Vagina (tissue), 2 donors: ENCODE measurements around the gene TRIM3.

Source experiments
- POLR2A ChIP-seq, 2 donors: fragments of 450-650 bp; IDR thresholded peaks; one replicate each; pipeline ENCODE4 v1.6.1; 2017; ENCODE audit warnings: antibody characterized with exemption in 2 of 2, mild to moderate bottlenecking in 2 of 2, moderate library complexity in 2 of 2
- TF ChIP-seq, protein P1 (sequence below), 3 experiments: fragments of 450-650 bp in 2 of 3; fragments of 200-600 bp in 1 of 3; sonication (generic) in 1 of 3; IDR thresholded peaks; one replicate each; pipeline ENCODE4 v1.5.1; 2017 to 2019; ENCODE audit warnings: antibody characterized with exemption in 3 of 3, mild to moderate bottlenecking in 2 of 3, moderate library complexity in 2 of 3

DNA sequence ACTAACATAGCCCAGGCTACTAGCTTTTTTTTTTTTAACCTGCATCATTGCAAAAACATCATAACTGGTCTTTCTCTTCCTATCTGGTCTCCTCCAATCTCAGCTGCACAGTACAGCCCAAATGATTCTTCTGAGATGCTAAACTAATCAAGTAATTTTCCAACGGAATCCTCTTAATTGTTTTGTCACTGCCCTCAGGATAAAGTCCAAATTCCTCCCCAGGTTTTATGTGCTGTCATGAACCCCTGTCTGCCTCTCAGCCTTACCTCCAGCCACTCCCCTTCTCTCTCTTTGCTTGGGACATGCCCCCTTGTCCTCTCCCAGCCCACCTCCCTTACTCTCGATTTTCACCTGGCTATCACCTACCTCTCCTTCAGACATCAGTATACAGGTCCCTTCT is 67.4 kb downstream of the TRIM3 start:
- TF ChIP-seq POLR2A (IDR thresholded peaks at IDR 0.05): no peak
- TF ChIP-seq, protein P1, sequence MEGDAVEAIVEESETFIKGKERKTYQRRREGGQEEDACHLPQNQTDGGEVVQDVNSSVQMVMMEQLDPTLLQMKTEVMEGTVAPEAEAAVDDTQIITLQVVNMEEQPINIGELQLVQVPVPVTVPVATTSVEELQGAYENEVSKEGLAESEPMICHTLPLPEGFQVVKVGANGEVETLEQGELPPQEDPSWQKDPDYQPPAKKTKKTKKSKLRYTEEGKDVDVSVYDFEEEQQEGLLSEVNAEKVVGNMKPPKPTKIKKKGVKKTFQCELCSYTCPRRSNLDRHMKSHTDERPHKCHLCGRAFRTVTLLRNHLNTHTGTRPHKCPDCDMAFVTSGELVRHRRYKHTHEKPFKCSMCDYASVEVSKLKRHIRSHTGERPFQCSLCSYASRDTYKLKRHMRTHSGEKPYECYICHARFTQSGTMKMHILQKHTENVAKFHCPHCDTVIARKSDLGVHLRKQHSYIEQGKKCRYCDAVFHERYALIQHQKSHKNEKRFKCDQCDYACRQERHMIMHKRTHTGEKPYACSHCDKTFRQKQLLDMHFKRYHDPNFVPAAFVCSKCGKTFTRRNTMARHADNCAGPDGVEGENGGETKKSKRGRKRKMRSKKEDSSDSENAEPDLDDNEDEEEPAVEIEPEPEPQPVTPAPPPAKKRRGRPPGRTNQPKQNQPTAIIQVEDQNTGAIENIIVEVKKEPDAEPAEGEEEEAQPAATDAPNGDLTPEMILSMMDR (IDR thresholded peaks at IDR 0.05): no peak
